ENCODE data around the gene PIEZO1. TPM values are rescaled to one million over a fixed set of nuclear protein-coding genes. Genes with fewer than 3 reads are reported as not detected.

The PIEZO1 gene
- total RNA-seq, 2 experiments from 2014 or later: 105 to 126 TPM

GRCh38 chr16:88764080-88764479, 20.9 kb downstream of the PIEZO1 start:
- H3K27ac Mint-ChIP-seq: no peak overlapping the region
- H3K9me3 Mint-ChIP-seq (ENCODE audit: low read depth): no peaks in the 10 kb centered on the region
- CTCF ChIA-PET: interaction anchor here (0.7 to 1.3 kb wide), 2 partner anchors 10 to 26 kb away, joined by 3 read pairs; no protein-coding TSS in a partner anchor
- ATAC-seq (no peak), DNase-seq (no peak)
- intact Hi-C loops (cut with DNase I, micrococcal nuclease): no loop called here
- H3K4me3 Mint-ChIP-seq: no peak overlapping the region
- no peaks in the 10 kb centered on the region for H3K27me3 Mint-ChIP-seq
- POLR2A ChIA-PET: no interaction called here
- H3K36me3 Mint-ChIP-seq (ENCODE audit: low read depth): no peaks in the 10 kb centered on the region
- peaks cover 20% of the 10 kb centered on the region for H3K4me1 Mint-ChIP-seq

- ChIA-PET POLR2A (no interaction called here), CTCF (interaction anchor here (0.6 to 1.5 kb wide), 4 partner anchors 11 to 808 kb away, joined by 3 to 4 read pairs (median 3); no protein-coding TSS in a partner anchor)
- DNase-seq (no peak), ATAC-seq (no peak)
- intact Hi-C loops (cut with DNase I, micrococcal nuclease): no loop called here
- H3K27me3 Mint-ChIP-seq: no peaks in the 10 kb centered on the region
- H3K4me3 Mint-ChIP-seq: no peak overlapping the region
- H3K36me3 Mint-ChIP-seq (ENCODE audit: low read depth): no peaks in the 10 kb centered on the region
- peak overlapping the region; percentile 25 for H3K27ac Mint-ChIP-seq
- peaks cover 22% of the 10 kb centered on the region for H3K4me1 Mint-ChIP-seq
- H3K9me3 Mint-ChIP-seq (ENCODE audit: low read depth): no peaks in the 10 kb centered on the region
These were observed 21.4 kb downstream of the PIEZO1 start for GRCh38 chr16:88763502-88764053.

DNA sequence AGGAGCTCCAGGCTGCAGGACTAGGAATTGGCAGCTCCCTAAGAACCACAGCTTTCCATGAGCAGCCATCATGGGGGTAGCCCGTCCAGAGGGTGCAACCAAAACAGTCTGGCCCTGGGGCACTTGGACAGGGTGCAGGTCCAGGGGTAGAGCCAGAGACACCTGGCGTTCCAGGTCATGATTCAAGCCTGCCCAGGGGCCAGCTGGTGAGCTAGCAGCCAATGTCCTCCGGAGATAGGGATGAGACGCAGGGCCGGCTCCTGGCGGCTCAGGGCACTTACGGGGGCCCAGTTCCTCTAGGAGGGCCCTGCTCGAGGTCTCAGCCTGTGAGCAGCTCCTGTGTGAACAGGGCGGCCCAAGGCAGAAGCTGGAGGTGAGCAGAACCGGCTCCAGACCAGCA, 22.1 kb downstream of the PIEZO1 start:
- POLR2A ChIA-PET: no interaction called here
- no peaks in the 10 kb centered on the region for H3K27me3 Mint-ChIP-seq
- no peaks in the 10 kb centered on the region for H3K36me3 Mint-ChIP-seq (ENCODE audit: low read depth)

DNA sequence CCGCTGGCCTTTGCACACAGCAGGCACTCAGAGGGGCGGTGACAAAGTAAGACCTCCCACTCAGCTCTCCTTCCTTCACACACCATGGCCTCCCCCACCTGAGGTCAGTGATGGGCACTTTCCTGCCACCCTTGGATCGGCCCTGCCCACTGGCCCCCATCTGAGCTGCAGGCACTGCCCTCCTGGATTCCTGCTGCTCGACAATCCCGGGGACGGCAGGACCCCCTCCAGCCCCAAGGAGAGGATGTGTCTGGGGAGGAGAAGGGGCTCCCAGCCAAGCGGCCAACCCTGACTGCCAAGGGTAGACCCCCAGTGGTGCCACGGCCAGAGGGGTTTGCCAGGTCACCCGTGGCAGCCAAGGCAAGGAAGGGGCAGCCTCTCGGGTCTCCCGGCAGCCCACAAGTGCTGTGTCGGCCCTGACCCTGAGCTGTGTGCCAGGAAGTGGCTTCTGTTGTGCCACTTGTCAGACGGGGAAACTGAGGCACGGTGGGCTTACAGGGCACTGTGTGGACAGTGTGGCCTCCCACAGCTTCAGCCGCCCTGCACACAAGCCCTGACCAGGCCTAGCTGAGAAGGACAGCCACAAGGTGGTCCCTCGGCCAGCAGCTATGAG, 22.7 kb downstream of the PIEZO1 start:
- no peak overlapping the region for H3K27ac Mint-ChIP-seq
- no peak for DNase-seq
- ATAC-seq: no peak
- peaks cover 20% of the 10 kb centered on the region for H3K4me1 Mint-ChIP-seq
- no peaks in the 10 kb centered on the region for H3K36me3 Mint-ChIP-seq (ENCODE audit: low read depth)
- no peaks in the 10 kb centered on the region for H3K27me3 Mint-ChIP-seq
- ChIA-PET POLR2A (interaction anchor here (0.6 kb wide), 1 partner anchor 347 kb away, joined by 5 read pairs; no protein-coding TSS in a partner anchor), CTCF (interaction anchor here (0.7 to 2.4 kb wide), 5 partner anchors 12 to 333 kb away, joined by 3 to 7 read pairs (median 3); no protein-coding TSS in a partner anchor)
- H3K4me3 Mint-ChIP-seq: no peak overlapping the region
- intact Hi-C loops (cut with DNase I, micrococcal nuclease): no loop called here
- no peaks in the 10 kb centered on the region for H3K9me3 Mint-ChIP-seq (ENCODE audit: low read depth)

More for the DNA sequence above, 22.1 kb downstream of the PIEZO1 start:
- intact Hi-C loops (cut with DNase I, micrococcal nuclease): no loop called here
- H3K27ac Mint-ChIP-seq: no peak overlapping the region
- no peak overlapping the region for H3K4me3 Mint-ChIP-seq
- CTCF ChIA-PET: interaction anchor here (0.6 to 1.5 kb wide), 6 partner anchors 11 to 809 kb away, joined by 3 to 4 read pairs (median 3); no protein-coding TSS in a partner anchor
- ATAC-seq (no peak), DNase-seq (no peak)
- H3K9me3 Mint-ChIP-seq (ENCODE audit: low read depth): no peaks in the 10 kb centered on the region
- H3K4me1 Mint-ChIP-seq: peaks cover 25% of the 10 kb centered on the region

DNA sequence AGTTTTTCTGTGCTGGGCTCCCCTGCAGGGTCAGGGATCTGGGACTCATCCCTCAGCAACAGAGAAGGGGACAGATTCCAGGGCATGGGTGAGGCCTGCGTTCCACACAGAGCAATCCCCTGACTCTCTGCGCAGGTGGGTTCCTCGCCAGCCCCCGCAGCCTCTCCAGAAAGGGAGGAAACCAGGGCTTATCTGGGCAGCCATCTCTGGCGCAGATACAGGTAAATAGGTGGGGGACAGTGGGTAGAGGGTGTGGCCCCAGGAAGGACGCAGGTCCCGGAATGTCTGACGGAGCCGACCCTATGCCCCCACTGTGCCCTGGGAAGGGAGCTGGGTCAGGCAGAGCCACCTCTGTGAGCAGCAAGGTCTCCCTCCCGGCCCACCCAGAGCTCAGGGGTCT, 23.2 kb downstream of the PIEZO1 start:
- Mint-ChIP-seq H3K36me3 (ENCODE audit: low read depth) (no peaks in the 10 kb centered on the region), H3K27ac (no peak overlapping the region), H3K4me1 (peaks cover 16% of the 10 kb centered on the region), H3K4me3 (no peak overlapping the region), H3K9me3 (ENCODE audit: low read depth) (no peaks in the 10 kb centered on the region), H3K27me3 (no peaks in the 10 kb centered on the region)
- intact Hi-C loops (cut with DNase I, micrococcal nuclease): no loop called here
- ATAC-seq: no peak
- ChIA-PET POLR2A (interaction anchor here (0.6 kb wide), 1 partner anchor 348 kb away, joined by 5 read pairs; no protein-coding TSS in a partner anchor), CTCF (interaction anchor here (1.5 to 2.4 kb wide), 2 partner anchors 12 to 24 kb away, joined by 4 to 7 read pairs; no protein-coding TSS in a partner anchor)
- no peak for DNase-seq

- no peak for ATAC-seq
- H3K27me3 Mint-ChIP-seq: no peaks in the 10 kb centered on the region
- intact Hi-C loops (cut with DNase I, micrococcal nuclease): no loop called here
- no peak overlapping the region for H3K4me3 Mint-ChIP-seq
- ChIA-PET POLR2A (no interaction called here), CTCF (interaction anchor here (2.4 kb wide), 1 partner anchor 23 kb away, joined by 7 read pairs; no protein-coding TSS in a partner anchor)
- no peaks in the 10 kb centered on the region for H3K36me3 Mint-ChIP-seq (ENCODE audit: low read depth)
- H3K4me1 Mint-ChIP-seq: peaks cover 14% of the 10 kb centered on the region
- no peak for DNase-seq
- no peaks in the 10 kb centered on the region for H3K9me3 Mint-ChIP-seq (ENCODE audit: low read depth)
- no peak overlapping the region for H3K27ac Mint-ChIP-seq
These were observed 23.9 kb downstream of the PIEZO1 start for GRCh38 chr16:88761143-88761534.

DNA sequence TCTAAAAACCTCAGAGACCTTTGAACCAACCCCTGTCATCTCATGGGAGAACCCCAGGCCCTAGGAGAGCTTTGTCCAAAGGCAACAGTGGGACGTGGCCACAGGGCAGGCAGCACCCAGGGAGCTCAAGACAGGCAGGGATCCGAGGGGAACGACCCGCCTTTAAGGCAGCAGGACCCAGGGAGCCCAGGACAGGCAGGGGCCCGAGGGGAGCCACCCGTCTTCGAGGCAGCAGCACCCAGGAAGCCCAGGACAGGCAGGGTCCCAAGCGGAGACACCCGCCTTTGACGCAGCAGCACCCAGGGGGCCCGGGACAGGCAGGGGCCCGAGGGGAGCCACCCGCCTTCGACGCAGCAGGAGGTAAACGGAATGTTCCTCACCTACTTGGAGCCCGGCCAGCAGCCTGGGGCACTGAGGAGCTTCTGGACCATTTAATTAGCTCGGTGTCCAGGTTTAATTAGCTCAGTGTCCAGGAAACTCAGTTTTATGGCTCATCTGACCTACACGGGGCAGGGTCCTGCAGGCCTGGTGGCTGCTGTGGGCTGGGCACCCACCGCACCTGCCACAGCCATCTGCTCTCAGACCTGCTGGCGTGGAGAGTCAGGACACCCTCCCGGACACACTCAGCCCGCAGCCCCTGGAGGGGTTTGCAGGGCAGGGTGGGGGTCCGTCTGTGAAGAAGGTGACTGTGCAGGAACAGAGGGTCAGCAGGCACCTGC, 24.4 kb downstream of the PIEZO1 start:
- ChIA-PET CTCF (interaction anchor here (0.8 to 2.4 kb wide), 3 partner anchors 16 to 23 kb away, joined by 3 to 7 read pairs (median 6); no protein-coding TSS in a partner anchor), POLR2A (no interaction called here)
- H3K4me1 Mint-ChIP-seq: peaks cover 11% of the 10 kb centered on the region
- H3K27me3 Mint-ChIP-seq: no peaks in the 10 kb centered on the region
- H3K4me3 Mint-ChIP-seq: no peak overlapping the region
- intact Hi-C loops (cut with DNase I, micrococcal nuclease): no loop called here
- ATAC-seq (no peak), DNase-seq (no peak)
- no peak overlapping the region for H3K27ac Mint-ChIP-seq
- H3K36me3 Mint-ChIP-seq (ENCODE audit: low read depth): no peaks in the 10 kb centered on the region
- H3K9me3 Mint-ChIP-seq (ENCODE audit: low read depth): no peaks in the 10 kb centered on the region

GRCh38 chr16:88759976-88760350, 25.1 kb downstream of the PIEZO1 start:
- intact Hi-C loops (cut with DNase I, micrococcal nuclease): loop anchor here in 1 of 2 experiments (1.0 kb wide), 1 partner anchor 17 kb away; no protein-coding TSS in a partner anchor
- no peak overlapping the region for H3K27ac Mint-ChIP-seq
- ATAC-seq (no peak), DNase-seq (no peak)
- no peaks in the 10 kb centered on the region for H3K9me3 Mint-ChIP-seq (ENCODE audit: low read depth)
- H3K36me3 Mint-ChIP-seq (ENCODE audit: low read depth): no peaks in the 10 kb centered on the region
- CTCF ChIA-PET: interaction anchor here (0.8 to 2.0 kb wide), 3 partner anchors 15 to 24 kb away, joined by 3 to 6 read pairs (median 3); no protein-coding TSS in a partner anchor
- no peak overlapping the region for H3K4me3 Mint-ChIP-seq
- no peaks in the 10 kb centered on the region for H3K27me3 Mint-ChIP-seq
- POLR2A ChIA-PET: no interaction called here
- peaks cover 11% of the 10 kb centered on the region for H3K4me1 Mint-ChIP-seq

DNA sequence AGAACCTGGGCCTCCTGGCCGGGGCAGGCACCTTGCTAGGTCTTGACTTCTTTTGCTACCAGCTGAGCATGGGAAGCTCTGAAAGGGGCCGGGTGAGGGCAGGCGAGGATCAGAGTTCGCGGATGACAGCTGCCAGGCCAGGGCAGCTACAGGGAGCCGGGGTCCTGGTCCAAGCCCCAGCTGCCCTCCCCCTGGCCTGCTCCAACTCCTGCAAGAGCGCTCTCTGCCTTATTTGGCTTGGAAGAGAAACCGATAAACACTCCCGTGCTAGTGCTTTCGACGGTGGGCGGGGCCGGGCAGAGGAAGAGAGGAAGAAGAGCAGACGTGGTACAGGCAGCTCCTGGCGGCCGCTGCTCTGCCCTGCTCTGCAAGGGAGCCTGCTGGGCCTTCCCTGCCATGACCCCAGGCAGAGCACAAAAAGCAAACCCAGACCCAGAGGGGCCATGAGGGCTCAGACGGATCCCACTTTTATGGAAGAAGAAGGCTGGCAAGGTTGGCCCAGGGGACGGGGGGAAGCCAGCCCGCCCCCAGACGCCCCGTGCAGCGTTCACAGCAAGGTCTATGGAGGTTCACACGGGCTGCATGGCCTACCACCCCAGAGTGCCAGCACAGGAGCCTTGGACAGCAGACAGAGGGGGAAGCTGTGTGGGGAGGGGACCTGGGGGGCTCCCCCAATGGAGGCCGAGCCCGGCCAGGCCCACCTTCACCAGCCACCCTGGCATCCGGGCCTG, 25.6 kb downstream of the PIEZO1 start:
- Mint-ChIP-seq H3K27me3 (no peaks in the 10 kb centered on the region), H3K27ac (no peak overlapping the region), H3K9me3 (ENCODE audit: low read depth) (no peaks in the 10 kb centered on the region), H3K36me3 (ENCODE audit: low read depth) (no peaks in the 10 kb centered on the region), H3K4me1 (peaks cover 11% of the 10 kb centered on the region), H3K4me3 (no peak overlapping the region)
- ATAC-seq: peak; percentile 86
- intact Hi-C loops (cut with DNase I, micrococcal nuclease): loop anchor here in 1 of 2 experiments (1.0 kb wide), 1 partner anchor 18 kb away; no protein-coding TSS in a partner anchor
- peak; percentile 65 for DNase-seq
- ChIA-PET CTCF (interaction anchor here (0.6 to 2.0 kb wide), 5 partner anchors 9 to 25 kb away, joined by 3 to 6 read pairs (median 3); no protein-coding TSS in a partner anchor), POLR2A (interaction anchor here (0.6 kb wide), 1 partner anchor 18 kb away, joined by 3 read pairs; no protein-coding TSS in a partner anchor)

DNA sequence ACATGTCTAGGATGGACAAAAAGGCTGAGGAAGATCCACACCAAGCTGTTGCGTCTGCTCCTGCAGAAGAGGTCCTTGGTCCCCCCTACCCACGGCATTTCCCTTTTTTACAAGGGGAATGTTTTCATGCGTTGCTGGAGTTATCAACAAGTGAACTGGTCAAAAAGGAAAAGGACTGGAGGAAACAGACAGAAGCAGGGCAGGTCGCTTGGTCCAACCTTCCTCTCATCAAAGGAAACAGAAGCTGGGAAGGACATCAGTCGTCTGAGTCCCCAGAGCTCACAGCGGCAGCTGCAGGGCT, 26.1 kb downstream of the PIEZO1 start:
- Mint-ChIP-seq H3K9me3 (ENCODE audit: low read depth) (no peaks in the 10 kb centered on the region), H3K4me1 (peaks cover 11% of the 10 kb centered on the region), H3K27ac (no peak overlapping the region), H3K4me3 (no peak overlapping the region), H3K27me3 (no peaks in the 10 kb centered on the region), H3K36me3 (ENCODE audit: low read depth) (no peaks in the 10 kb centered on the region)
- POLR2A ChIA-PET: interaction anchor here (0.6 kb wide), 1 partner anchor 19 kb away, joined by 3 read pairs; no protein-coding TSS in a partner anchor
- DNase-seq (no peak), ATAC-seq (no peak)
- CTCF ChIA-PET: interaction anchor here (0.6 to 2.0 kb wide), 4 partner anchors 8 to 25 kb away, joined by 3 to 6 read pairs (median 3); no protein-coding TSS in a partner anchor
- intact Hi-C loops (cut with DNase I, micrococcal nuclease): loop anchor here in 1 of 2 experiments (1.0 kb wide), 1 partner anchor 18 kb away; no protein-coding TSS in a partner anchor

Measured in activated CD4-positive, alpha-beta T cell treated with anti-CD3 and anti-CD28 coated beads for 36 hours (primary cell).